NCI-H1930 (cell line): ENCODE measurements around the gene DACT2.
"Not testable (repeated sequence)": the region's sequence is repeated elsewhere in the genome, so short reads cannot be mapped to it uniquely, and the experiment has no call there.

Experiments
- DNase-seq, 2 experiments: peaks; one replicate each; lab custom pipeline; 2025; lab: John Stamatoyannopoulos, UW

The DACT2 gene

DNA sequence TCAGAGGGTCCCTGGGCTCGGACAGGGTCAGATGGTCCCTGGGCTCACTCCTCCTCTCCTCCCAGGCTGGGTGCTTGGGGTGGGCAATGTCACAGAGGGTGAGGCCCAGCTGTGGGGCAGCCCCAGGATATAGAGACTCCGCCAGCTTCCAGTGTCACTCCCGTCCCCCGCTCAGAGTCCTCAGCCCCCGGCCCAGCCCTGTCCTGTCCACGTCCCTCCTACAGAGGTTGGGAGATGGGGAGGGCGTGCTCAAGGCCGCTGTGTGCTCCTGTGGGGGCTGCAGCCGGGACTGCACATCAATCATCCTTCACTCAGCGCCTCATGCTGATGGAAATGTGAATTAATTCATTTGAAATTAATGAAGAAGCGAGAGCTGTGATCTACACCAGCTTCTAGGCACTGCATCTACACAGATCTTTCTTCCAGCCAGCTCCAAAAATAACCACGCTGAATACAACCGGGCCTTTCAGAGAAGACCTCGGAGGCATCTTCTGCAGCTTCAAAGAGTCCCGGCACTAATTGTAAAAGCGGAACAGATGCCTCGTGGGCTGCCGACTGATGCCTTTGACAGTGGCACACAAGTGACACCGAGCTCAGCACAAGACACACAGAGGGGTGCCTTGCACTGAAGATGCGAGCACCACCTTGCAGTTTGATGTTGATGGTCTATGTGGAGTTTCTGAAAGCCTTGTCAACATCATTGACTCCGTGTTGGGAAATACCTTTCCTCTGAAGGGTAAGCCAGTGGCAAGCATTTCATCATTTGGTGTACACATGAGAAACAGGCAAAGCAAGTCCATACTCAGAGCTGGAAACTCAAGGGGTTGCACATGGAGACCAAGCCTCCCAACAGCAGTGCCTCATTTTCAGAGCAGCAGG is 39.3 kb downstream of the DACT2 start:
- DNase-seq, result no peak

DNA sequence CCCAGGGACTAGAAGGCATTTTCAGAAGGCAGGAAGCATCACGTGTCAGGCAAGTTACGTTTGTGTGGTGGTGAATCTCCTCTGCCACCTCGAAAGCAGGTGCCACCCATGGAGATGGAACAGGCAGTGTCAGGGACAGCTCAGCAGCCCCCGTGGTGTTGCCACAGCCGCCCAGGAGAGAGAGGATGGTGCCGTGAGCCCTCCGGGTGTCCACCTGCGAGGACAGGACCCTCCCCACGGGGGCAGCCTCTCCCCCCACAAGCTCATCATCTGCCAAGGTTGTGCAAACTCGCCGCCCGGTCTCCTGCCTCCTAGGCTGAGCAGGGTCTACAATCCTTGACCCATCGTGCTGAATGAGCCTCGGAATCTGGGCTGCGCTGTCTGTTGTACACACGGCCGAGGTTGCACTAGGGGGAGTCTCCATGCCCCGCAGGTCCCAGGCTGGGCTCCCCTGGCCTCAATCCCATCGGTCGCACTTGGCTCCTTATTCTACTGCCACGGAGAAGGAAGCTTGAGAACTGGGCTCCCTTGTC is 40.1 kb downstream of the DACT2 start:
- DNase-seq, result no peak

DNA sequence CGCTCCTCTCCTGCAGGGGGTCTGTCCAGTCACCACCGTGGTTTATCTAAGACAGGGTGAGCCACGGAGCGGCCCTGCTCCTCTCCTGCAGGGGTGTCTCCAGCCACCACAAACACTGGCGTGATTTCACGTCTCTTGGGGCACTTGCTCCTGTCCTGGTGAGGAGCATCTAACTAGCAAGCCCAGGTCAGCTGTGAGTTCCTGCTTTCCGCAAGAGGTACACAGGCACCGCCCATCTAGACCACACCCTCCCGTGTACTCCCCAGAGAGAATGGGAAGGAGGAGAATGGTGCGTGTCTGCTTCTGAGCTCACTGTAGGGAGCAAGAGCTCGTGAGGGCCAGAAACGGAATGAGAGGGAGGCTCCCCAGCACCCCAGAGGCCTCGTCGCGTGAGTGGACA is 40.7 kb downstream of the DACT2 start:
- DNase-seq, result no peak

DNA sequence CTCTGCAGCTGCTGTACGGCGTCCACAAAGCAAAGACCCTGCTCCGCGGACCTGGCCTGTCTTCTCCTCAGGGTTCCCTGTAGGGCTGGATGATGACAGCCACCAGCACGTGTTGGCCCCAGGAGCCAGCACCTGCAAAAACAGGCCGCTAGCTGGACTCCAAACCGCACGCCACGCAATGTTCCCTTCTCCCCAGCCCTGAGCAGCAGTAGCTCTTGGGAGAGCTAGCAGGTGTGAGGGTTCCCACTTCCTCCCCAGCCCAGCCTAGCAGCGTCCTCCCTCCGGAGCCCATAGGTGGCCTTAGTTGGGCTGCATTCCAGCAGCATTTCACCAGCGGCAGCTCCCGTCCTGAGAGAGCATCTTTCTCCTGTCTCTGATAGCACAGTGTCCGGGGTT is 42.3 kb downstream of the DACT2 start:
- DNase-seq, result no peak

DNA sequence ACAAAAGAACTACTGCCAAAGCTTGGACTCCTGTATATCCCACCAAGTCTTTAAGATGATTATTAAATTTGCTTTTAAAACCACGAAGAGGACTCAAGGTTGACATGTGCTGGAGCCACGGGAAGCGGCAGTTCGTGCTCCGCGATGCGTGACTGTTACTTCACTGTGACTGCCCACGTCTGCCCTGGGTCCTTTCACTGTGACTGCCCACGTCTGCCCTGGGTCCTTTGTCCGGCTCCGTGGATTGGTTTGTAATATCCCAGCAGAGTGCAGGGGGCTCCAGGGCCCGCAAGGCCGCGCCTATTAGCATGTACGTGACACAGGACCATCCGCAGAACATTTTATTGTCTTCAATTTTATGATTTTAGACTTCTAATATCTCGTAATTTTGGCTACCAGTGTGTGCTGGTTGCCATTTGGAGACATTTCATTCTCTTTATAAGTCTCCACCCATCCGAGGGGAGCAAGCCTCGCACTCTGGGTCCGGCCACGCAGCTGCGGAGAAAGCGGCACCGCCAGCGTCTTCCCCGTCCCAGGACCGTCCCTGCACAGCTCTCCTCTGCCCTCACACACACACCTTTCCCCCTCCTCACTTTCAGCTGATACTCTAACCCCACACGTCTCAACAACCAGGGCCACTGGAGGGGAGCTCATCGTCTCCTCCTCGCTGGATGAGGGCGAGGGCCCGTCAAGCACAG is 42.9 kb downstream of the DACT2 start:
- no peak for DNase-seq

DNA sequence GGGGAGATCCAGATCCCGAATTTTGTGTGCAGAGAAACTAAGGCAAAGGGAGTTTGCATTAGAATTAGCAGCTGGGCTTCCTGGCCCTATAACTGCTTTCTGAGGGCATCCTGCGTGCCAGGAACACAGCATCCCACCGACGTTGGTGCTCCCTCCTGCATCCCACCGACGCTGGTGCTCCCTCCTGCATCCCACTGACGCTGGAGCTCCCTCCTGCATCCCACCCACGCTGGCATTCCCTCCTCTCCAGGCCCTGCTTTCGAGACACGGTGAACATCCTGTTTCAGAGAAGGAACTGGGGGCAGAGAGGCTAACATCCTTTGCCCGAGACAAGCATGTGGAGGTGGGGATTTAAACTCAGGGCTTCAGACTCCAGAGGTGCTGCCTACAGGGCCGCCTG is 44.4 kb downstream of the DACT2 start:
- no peak for DNase-seq

DNA sequence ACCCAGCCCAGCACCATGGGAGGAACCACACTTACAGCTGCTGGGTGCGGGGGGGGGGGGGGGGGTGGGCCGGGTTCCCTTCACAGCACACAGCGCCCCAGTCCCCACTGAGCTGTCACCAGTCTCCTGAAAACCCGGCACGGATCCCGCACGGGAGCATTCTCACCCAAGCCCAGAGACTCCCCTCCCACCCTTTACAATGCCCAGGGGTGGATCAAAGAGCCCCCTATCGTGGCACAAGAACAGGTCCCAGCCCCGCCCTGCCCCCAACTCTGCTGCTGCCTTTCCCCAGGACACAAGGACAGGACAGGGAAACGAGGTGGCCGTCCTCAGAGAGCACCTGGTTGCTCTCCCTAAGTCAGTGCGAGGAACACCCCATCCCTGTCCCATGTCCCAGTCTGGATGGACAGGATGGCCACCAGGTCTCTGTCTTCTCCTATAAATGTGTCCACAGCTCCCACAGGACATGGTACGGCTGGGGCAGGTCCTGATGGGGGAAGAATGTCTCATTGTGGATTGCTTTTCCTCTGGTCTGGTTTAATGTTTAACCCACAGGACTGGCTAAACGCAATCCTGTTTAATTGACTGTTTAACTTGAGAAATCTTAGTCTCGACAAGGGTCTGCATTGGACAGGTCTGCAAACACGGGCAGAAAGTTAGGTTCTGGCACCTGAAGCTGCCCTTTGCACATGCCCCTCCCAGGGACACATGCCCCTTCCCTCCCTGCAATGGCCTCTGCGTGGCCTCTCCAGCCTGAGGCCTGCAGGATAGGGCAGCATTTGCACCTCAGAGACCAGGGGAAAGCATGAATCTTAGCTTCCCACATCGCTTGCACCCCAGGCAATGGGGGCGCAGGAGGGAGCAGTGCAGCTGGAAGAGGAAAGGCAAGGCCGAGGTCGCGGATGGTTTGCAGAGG is 45.3 kb downstream of the DACT2 start:
- no peak for DNase-seq

DNA sequence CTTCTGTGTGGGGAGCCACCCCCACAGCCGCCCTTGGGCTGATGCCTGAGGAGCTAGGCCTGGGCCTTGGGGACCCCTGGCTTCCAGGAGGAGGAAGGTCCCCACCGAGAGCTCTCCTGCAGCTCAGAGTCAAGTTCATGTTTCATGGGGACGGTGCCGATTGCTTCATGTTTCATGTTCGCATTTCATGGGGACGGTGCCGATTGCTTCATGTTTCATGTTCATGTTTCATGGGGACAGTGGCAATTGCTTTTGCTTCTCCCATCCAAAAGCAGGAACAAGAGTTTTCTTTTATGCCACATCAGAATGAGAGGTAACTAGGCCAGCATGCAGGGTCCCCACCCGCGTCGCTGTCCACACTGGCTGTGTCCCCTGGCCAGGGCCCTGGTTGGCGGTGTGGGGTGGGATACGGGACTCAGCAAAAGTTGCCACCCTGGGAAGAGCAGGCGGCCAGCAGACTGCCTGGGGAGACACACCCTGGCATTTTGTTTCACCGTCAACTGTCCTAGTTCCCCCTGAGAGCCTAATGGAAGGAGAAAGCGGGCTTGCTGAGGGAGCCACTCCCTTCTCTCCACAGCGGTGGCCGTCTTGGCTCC is 46.0 kb downstream of the DACT2 start:
- no peak for DNase-seq

DNA sequence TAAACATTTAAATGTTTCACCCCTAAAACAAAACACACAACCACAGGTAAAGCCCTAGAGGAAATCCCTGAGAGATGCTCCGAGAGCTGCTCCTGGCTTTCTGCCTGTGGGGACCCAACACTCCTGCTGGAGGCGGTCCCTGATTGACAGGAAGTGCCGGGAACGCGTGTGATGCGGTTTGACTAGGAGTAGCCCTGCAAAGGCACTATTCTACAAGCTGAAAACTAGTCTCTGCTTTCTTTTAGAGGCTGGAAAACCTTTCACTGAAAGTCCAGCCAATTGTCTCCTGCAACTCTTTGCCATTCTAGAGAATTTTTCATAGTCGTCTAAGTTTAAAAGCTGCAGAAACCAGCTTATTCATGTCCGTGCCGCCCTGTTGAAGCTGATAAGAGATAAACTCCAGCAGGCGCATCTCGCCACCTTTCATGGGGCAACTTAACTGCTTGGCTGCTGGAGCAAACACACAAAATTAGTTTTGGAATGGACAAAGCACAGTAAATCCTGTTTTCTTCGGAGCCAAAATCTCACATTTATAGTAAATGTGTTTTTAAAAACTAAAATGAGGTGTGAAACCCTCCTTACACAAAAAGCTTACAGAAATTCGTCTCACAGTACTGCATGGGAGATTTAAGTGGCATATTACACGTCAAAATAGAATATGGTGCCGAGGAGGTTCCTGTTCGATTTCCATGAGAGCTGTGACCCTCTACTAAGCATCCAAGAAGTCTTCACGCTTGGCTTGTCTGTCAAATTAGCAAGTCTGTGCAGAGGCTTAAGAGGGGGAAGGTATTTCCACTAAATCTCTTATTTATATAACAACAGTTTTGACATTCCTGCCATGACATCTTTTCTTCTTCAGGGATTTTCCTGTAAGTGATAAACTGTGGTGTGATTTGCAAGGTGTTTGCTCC is 46.9 kb downstream of the DACT2 start:
- DNase-seq, result no peak

DNA sequence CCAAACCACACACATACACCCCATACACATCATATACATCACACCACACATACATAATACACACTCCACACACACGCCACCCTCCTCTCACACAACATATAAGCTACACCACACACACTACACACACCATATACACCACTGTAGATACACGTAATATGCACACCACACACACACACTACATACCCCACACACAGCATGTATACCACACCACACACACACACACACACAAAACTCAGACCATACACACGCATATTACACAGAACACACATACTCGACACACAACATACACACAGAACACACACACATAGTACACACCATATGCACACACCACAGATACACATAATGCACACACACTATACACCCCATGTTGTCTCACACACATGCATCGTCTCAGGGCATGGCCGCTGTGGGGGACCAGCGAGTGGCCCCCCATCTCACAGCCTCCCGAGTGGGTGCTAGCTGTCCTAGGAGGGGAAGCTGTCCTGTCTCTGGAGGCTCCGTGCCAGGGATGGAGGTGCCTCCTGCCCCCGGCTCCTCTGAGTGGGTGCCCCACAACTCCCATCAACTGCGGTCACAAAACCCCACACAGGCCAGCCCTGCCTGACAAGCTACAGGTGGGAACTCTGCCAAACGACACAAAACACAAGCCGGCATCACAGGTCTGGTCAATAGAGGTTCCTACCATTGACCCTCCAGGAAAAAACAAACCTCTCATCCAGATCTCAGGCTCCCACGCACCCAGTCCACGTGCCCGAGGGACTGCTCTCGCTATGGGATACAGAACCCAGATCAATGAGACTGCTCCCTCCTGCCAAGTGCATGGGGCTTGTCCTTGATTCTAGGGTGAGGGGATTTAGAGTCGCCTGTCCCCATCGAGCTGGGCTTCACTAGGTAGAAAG is 49.1 kb downstream of the DACT2 start:
- no peak for DNase-seq

DNA sequence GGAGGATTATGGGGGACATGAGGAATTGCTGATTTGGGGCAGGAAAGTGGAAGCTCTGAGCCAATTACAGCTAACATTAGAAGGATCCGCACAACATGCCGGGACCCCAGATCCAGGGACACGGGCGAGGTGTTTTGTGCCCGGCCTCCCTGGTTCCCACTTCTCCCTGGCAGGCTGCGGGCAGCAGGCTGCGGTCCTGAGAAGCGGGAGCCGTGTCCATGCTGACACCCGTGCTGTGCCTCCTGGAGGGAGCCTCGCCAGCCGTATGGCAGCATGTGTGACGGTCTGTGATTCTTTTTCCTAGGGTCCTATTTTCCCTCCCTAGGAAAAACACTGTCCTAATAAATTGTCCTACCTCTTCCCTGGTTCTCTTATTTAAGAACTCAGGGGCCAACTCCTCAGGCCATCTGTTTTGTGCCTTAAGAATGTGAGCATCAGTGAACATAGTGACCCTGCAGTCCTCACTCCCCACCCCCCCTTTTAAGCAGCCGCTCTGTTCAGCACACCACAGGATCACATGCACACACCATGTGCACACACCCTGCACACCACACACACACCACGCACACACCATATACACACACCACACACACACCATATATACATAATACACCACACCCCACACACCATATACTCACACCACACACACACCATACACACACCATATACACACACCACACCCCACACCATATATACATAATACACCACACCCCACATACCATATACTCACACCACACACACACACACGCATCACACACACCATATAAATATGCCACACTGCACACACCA is 49.9 kb downstream of the DACT2 start:
- DNase-seq, result no peak

DNA sequence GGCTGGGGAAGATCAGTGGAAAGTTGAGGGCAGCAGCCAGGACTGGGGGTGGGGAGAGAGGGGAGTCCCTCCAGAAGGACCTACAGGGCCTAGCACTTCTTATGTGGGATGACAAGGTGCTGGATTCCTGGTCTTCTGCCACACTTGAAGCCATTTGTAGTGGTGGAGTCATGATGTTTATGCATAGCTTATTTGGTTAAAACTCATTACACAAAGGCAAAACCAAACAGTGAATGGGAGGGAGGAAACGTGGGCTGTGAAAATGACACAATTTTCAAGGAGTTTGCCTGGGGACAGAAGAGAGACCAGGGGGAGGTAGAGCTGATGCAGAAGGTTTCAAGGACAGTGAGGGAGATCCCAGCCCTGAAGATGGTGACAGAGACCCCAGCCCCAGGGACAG is 50.8 kb downstream of the DACT2 start:
- no peak for DNase-seq

DNA sequence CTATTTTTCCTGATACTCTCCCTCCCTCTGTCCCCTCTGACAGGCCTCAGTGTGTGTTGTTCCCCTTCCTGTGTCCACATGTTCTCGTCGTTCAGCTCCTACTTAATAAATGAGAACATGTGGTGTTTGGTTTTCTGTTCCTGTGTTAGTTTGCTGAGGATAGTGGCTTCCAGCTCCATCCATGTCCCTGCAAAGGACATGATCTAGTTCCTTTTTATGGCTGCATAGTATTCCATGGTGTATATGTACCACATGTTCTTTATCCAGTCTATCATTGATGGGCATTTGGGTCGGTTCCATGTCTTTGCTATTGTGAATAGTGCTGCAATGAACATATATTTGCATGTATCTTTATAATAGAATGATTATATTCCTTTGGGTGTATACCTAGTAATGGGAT is 51.8 kb downstream of the DACT2 start:
- not testable (repeated sequence) for DNase-seq

DNA sequence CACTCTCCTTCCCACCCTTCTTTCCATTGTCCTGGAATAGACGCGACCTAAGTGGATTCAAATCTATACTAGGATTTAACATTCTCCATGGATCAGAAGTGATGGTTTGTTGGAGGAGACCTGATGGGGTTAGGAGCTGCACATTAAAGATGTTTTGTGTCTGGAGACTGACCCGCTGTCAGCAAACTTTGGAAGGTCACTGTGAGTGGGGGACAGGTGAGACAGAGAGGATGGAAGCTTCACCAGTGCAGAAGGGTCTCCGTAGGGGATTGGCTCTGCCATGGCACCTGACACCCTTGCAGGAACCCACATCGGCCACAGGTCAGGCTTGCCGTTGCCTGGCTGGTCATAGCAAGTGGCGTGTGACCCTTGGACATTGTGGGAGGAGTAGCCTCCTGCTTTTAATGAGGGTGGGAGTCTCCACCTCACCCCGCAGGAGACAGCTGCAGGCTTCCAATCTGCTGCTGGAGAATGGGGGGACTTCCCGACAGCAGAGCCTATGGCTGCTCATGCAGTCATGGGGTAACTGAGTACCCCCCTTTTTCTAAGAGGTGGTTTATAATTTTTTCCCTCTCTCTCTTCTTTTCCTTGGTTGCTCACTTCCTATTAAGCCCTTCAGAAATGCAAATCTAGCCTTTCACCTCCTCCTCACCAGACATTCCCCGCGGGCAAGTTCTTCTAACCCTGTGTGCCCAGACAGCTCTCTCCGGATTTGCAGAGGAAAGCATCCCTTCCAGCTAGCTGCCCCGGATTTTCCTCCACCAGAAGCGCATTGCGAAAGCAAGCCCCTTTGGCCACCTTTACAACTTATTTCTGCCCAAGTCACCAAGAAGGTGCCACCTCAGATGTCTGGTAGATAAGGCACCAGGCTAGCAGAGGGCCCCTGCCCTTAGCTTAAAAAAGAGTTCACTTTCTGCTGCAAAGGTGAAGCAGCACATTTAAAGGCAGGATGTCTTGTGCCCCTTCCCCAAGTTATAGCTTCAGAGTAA is 53.5 kb downstream of the DACT2 start:
- no peak for DNase-seq

DNA sequence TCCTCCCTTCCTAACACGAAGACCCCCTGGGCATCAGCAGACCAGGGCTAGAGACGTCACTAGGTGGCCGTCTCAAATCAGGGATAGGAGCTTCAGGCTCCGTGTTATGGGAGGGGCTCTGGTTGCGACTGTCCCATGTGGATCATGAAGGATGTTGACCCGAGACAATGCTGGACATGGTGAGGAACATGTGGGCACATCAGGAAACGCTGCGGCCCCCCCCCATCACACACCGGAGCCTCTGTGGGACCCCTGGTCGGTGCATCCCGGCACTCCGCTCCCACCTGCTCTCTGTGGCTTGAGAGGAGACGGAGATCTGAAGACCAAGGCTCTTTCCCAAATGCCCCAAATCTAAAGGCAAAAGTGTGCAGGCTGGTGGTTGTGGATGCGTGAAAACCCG is 54.2 kb downstream of the DACT2 start:
- DNase-seq, result no peak

DNA sequence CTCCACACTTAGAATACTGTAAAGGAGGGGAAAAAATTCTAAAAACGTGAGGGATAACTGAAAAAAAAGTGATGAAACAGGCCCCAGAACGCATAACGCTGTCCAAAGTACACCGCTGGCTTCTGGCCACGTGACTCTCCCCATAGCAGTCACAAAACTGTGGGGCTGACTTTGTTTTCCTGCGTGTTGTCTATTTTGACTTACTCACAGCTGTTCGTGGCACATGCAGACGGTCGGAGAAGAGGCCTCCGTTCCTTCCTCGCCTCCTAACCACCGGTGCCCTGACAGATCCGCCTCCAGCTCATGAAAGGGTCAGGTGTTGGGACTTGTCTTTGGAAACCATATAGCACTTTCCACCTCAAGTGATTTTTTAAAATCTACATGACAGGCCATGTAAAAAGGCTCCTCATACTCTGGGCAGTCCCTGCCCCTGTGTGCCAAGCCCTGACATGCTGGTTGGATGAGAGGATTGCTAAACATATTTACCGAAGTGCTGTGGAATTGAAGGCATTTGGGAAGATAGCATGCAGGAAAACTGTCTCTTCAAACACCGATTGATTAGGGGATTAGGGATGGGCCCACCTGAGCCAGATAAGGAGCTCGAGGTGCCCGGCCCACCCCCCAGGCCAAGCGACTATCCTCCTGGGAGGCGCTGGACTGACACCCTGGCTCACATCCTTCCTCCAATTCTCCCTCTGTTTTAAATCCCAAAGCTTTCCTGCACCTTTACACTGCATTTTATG is 54.8 kb downstream of the DACT2 start:
- no peak for DNase-seq

DNA sequence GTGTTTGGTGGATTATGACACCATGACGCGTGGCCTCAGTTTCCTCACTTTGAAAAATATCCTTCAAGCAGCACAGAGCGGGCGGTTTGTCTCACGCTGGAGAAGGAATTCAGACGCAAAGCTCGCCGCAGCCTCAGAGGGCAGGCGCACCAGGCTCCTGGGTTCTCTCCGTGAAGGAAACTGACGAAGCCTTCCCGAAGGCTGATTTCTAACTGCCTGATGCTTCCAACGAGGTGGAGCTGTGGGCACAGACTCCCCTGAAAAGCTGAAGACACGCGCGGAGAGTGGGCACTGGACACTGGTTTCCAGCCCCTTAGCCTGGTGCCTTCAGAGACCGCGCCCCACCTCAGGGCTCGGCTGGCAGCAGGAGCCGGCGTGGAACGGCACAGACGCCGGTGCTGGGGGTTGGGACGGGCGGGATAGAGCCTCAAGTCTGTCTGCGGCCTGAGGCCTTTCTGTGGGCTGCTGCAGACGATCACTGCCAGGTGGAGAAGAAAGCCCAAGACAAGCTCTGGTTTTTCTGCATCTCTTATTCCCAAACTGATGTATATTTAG is 56.1 kb downstream of the DACT2 start:
- no peak for DNase-seq
